H1 (cell line): ENCODE measurements around the gene SLC2A5. TPM values are rescaled to one million over a fixed set of nuclear protein-coding genes. Genes with fewer than 3 reads are reported as not detected.

Experiments used
- CTCF ChIA-PET: fragments of 300-600 bp; sonication (Branson Sonifier 250); formaldehyde crosslinking; loops from one replicate; lab custom pipeline; 2021; ENCODE audit not compliant: partially characterized antibody; lab: Charles Lee
- POLR2A ChIA-PET: fragments of 300-600 bp; sonication (Branson Sonifier 250); formaldehyde crosslinking; loops from one replicate; lab custom pipeline; 2021; ENCODE audit warnings: inconsistent platforms; ENCODE audit not compliant: partially characterized antibody; lab: Charles Lee
- DNase-seq, 2 experiments: peaks; one replicate each; pipeline versions ENCODE4 v3.0.0 to v3.0.0-alpha.2; 2010 to 2022; ENCODE audit warnings: low spot score in 2 of 2, low read depth in 1 of 2, mixed read lengths in 1 of 2
- FAIRE-seq: peaks from 2 replicates; lab custom pipeline; 2011; peaks lifted over from hg19 to GRCh38; lab: Jason Lieb, UNC
- H2AFZ ChIP-seq: 2 replicates; pipeline ENCODE4 v1.8.1; 2012; ENCODE audit warnings: low read length, inconsistent platforms
- H2AK5ac ChIP-seq: 2 replicates; pipeline ENCODE4 v1.6.1; 2013; ENCODE audit warnings: low read depth, low read length
- H2BK120ac ChIP-seq: replicated peaks from 2 replicates; pipeline ENCODE3; 2013; ENCODE audit warnings: low read depth, low read length, inconsistent platforms
- H2BK12ac ChIP-seq: 2 replicates; pipeline ENCODE4 v1.6.1; 2013; ENCODE audit warnings: low read depth, low read length
- H2BK15ac ChIP-seq: 2 replicates; pipeline ENCODE4 v1.6.1; 2013; ENCODE audit warnings: low read length
- H2BK20ac ChIP-seq: 2 replicates; pipeline ENCODE4 v1.6.1; 2013; ENCODE audit warnings: low read length
- H2BK5ac ChIP-seq: 2 replicates; pipeline ENCODE4 v1.6.1; 2013; ENCODE audit warnings: low read depth, low read length
- H3K14ac ChIP-seq: 2 replicates; pipeline ENCODE4 v1.6.1; 2013; ENCODE audit warnings: inconsistent platforms; ENCODE audit not compliant: insufficient read length
- H3K18ac ChIP-seq: 2 replicates; pipeline ENCODE4 v1.6.1; 2013; ENCODE audit warnings: low read length; ENCODE audit errors: extremely low read depth
- H3K23ac ChIP-seq: 2 replicates; pipeline ENCODE4 v1.6.1; 2013; ENCODE audit warnings: inconsistent platforms; ENCODE audit not compliant: insufficient read length
- H3K23me2 ChIP-seq: 2 replicates; pipeline ENCODE4 v1.6.1; 2013; ENCODE audit warnings: low read depth, low read length
- H3K27ac ChIP-seq: 2 replicates; pipeline ENCODE4 v1.6.1; 2011; ENCODE audit warnings: low read depth, low read length, inconsistent platforms
- H3K27me3 ChIP-seq, 4 experiments: replicated peaks in 1 of 4; 1 replicate in 1 of 4; 2 replicates in 3 of 4; pipeline versions ENCODE4 v1.6.1 to v1.8.1; 2011 to 2013; ENCODE audit warnings: low read length in 3 of 4, mild to moderate bottlenecking in 3 of 4, inconsistent platforms in 2 of 4, mixed read lengths in 2 of 4, moderate library complexity in 1 of 4; ENCODE audit not compliant: control insufficient read depth in 3 of 4, insufficient read depth in 3 of 4; ENCODE audit errors: extremely low read depth in 1 of 4
- H3K36me3 ChIP-seq, 4 experiments: 2 replicates each; pipeline versions ENCODE4 v1.6.1 to v1.8.1; 2011 to 2013; ENCODE audit warnings: mild to moderate bottlenecking in 4 of 4, low read length in 3 of 4, moderate library complexity in 2 of 4, control low read depth in 1 of 4, inconsistent platforms in 1 of 4; ENCODE audit not compliant: insufficient read depth in 4 of 4, control insufficient read depth in 2 of 4
- H3K4ac ChIP-seq: replicated peaks from 2 replicates; pipeline ENCODE3; 2013; ENCODE audit warnings: low read length, low read depth, mixed read lengths, inconsistent platforms; ENCODE audit not compliant: insufficient read length
- H3K4me1 ChIP-seq, 4 experiments: replicated peaks in 1 of 4; 1 replicate in 1 of 4; 2 replicates in 3 of 4; pipeline versions ENCODE4 v1.6.1 to v1.8.1; 2011 to 2013; ENCODE audit warnings: low read length in 3 of 4, inconsistent platforms in 2 of 4, mixed read lengths in 1 of 4; ENCODE audit not compliant: insufficient read depth in 4 of 4, control insufficient read depth in 3 of 4
- H3K4me2 ChIP-seq, 2 experiments: 2 replicates each; pipeline versions ENCODE4 v1.6.1 to v1.8.1; 2011 to 2013; ENCODE audit warnings: low read depth in 2 of 2, low read length in 2 of 2, control low read depth in 1 of 2, inconsistent platforms in 1 of 2, mild to moderate bottlenecking in 1 of 2; ENCODE audit not compliant: insufficient read depth in 1 of 2
- H3K4me3 ChIP-seq, 4 experiments: fragments of 200-600, 300-600 bp in 1 of 4; sonication (generic), shearing (Covaris generic), sonication (Bioruptor Twin) in 1 of 4; 2 replicates each; pipeline versions ENCODE4 v1.5.1 to v1.8.1; 2011 to 2016; ENCODE audit warnings: low read length in 4 of 4, low read depth in 3 of 4, control low read depth in 2 of 4, inconsistent platforms in 2 of 4, mild to moderate bottlenecking in 2 of 4, mixed read lengths in 1 of 4, moderate library complexity in 1 of 4; ENCODE audit not compliant: insufficient read depth in 2 of 4; ENCODE audit errors: extremely low read depth in 1 of 4
- H3K56ac ChIP-seq: replicated peaks from 2 replicates; pipeline ENCODE3; 2013; ENCODE audit warnings: low read depth, mild to moderate bottlenecking, mixed read lengths, low read length, inconsistent platforms; ENCODE audit not compliant: insufficient read length
- H3K79me1 ChIP-seq: 2 replicates; pipeline ENCODE4 v1.6.1; 2013; ENCODE audit warnings: low read depth, low read length, control low read depth
- H3K79me2 ChIP-seq, 2 experiments: 2 replicates each; pipeline versions ENCODE4 v1.6.1 to v1.8.1; 2012 to 2013; ENCODE audit warnings: low read length in 2 of 2, mild to moderate bottlenecking in 2 of 2, inconsistent platforms in 1 of 2; ENCODE audit not compliant: insufficient read depth in 2 of 2, control insufficient read depth in 1 of 2
- H3K9ac ChIP-seq, 4 experiments: replicated peaks in 1 of 4; 1 replicate in 1 of 4; 2 replicates in 3 of 4; pipeline versions ENCODE4 v1.6.1 to v1.8.1; 2011 to 2013; ENCODE audit warnings: low read depth in 3 of 4, low read length in 3 of 4, control low read depth in 2 of 4, mild to moderate bottlenecking in 2 of 4, moderate library complexity in 2 of 4, inconsistent platforms in 1 of 4; ENCODE audit errors: extremely low read depth in 1 of 4
- H3K9me3 ChIP-seq, 2 experiments: 2 replicates each; pipeline versions ENCODE4 v1.6.1 to v1.8.1; 2012 to 2013; ENCODE audit warnings: mild to moderate bottlenecking in 2 of 2, moderate library complexity in 2 of 2, control low read depth in 1 of 2, inconsistent platforms in 1 of 2, low read depth in 1 of 2, low read length in 1 of 2, mixed read lengths in 1 of 2; ENCODE audit not compliant: insufficient read depth in 2 of 2
- H4K20me1 ChIP-seq, 2 experiments: replicated peaks in 1 of 2; 2 replicates each; pipeline versions ENCODE3 to v1.8.1; 2011 to 2013; ENCODE audit warnings: inconsistent platforms in 2 of 2, low read length in 2 of 2, mild to moderate bottlenecking in 1 of 2; ENCODE audit not compliant: insufficient read depth in 2 of 2, control insufficient read depth in 1 of 2
- H4K5ac ChIP-seq: 2 replicates; pipeline ENCODE4 v1.6.1; 2013; ENCODE audit warnings: low read length, low read depth, mixed read lengths, inconsistent platforms; ENCODE audit not compliant: insufficient read length
- H4K8ac ChIP-seq: 2 replicates; pipeline ENCODE4 v1.8.0; 2013; ENCODE audit warnings: mild to moderate bottlenecking, moderate library complexity, low read length, inconsistent platforms; ENCODE audit not compliant: insufficient read depth; ENCODE audit errors: extremely low read depth
- H4K91ac ChIP-seq: replicated peaks from 2 replicates; pipeline ENCODE3; 2013; ENCODE audit warnings: low read length, mixed read lengths, inconsistent platforms; ENCODE audit not compliant: insufficient read length
- BRCA1 ChIP-seq: IDR thresholded peaks from 2 replicates; pipeline ENCODE4 v1.6.1; 2012; ENCODE audit warnings: low read depth, low read length, improper control_type of control experiment
- CREB1 ChIP-seq: IDR thresholded peaks from 2 replicates; pipeline ENCODE4 v1.6.1; 2012; ENCODE audit warnings: inconsistent platforms
- EP300 ChIP-seq, 2 experiments: IDR thresholded peaks; 1 replicate in 1 of 2; 2 replicates in 1 of 2; pipeline ENCODE4 v1.6.1; 2011 to 2012; ENCODE audit warnings: low read depth in 2 of 2, low read length in 2 of 2, mild to moderate bottlenecking in 2 of 2, borderline replicate concordance in 1 of 2, inconsistent platforms in 1 of 2, moderate library complexity in 1 of 2
- NRF1 ChIP-seq: IDR thresholded peaks from 2 replicates; pipeline ENCODE4 v1.6.1; 2011; ENCODE audit warnings: mild to moderate bottlenecking, low read depth, low read length, improper control_type of control experiment
- POU5F1 ChIP-seq: IDR thresholded peaks from 2 replicates; pipeline ENCODE4 v1.6.1; 2011; ENCODE audit warnings: low read depth, mild to moderate bottlenecking, low read length, moderate library complexity
- RBBP5 ChIP-seq: IDR thresholded peaks from 2 replicates; pipeline ENCODE4 v1.7.1; 2012; ENCODE audit warnings: low read depth, mild to moderate bottlenecking, inconsistent platforms, low read length, moderate library complexity, borderline replicate concordance
- SAP30 ChIP-seq: fragments of 300-600 bp; sonication (generic); IDR thresholded peaks from 2 replicates; pipeline ENCODE4 v1.7.1; 2012; ENCODE audit warnings: low read length, moderate library complexity, mild to moderate bottlenecking, inconsistent platforms; ENCODE audit not compliant: insufficient read depth, insufficient replicate concordance
- SP4 ChIP-seq: IDR thresholded peaks from 2 replicates; pipeline ENCODE4 v1.6.1; 2012; ENCODE audit warnings: low read length, inconsistent platforms
- TAF7 ChIP-seq: optimal IDR thresholded peaks from 2 replicates; pipeline ENCODE3; 2011; ENCODE audit warnings: low read depth, mild to moderate bottlenecking, inconsistent platforms, low read length, moderate library complexity, borderline replicate concordance
- WGBS, 2 experiments: shearing (Covaris generic) in 1 of 2; methylation state at CpG; one replicate each; pipeline versions ENCODE4 v1.1.6 to v1.1.7; 2013 to 2015; ENCODE audit warnings: low lambda C conversion rate in 2 of 2, mixed read lengths in 2 of 2, inconsistent platforms in 1 of 2, low coverage in 1 of 2, missing lambda C conversion rate in 1 of 2; ENCODE audit not compliant: insufficient replicate concordance in 2 of 2, insufficient coverage in 1 of 2, insufficient read length in 1 of 2; ENCODE audit errors: extremely low coverage in 1 of 2, missing lambda C conversion rate in 1 of 2; 5-methylcytosine and 5-hydroxymethylcytosine counted together
- polyA plus RNA-seq, 7 experiments: library from polyadenylated mRNA; depleted of rRNA in 3 of 7; stranded (reverse) in 5 of 7; unstranded in 2 of 7; fragments of >200 nt in 5 of 7; fragments of 200-250 nt in 2 of 7; gene quantifications; 1 replicate in 5 of 7; 2 replicates in 1 of 7; 4 replicates in 1 of 7; pipeline versions ENCODE4 v1.2.1 to v1.2.3, GENCODE V29; 2011 to 2013; ENCODE audit warnings: missing spikeins in 2 of 7, mixed read lengths in 2 of 7
- total RNA-seq: library from RNA; stranded (reverse); fragmentation: NEBNext Ultra II Directional; extraction: Animal tissue kit (Norgen Biotek cat#: 25700); gene quantifications from 2 replicates; pipeline ENCODE4 v1.2.1, GENCODE V29; 2021

Gene SLC2A5
- total and polyA plus RNA-seq, 2 of the 8 experiments (the other 6 are each of a cell fraction or from before 2014, with no cell fraction given), result 0.12 TPM; not detected in 1

- CTCF ChIA-PET, result interaction anchor here (0.6 to 3.6 kb wide), 42 partner anchors 10 to 1246 kb away, joined by 3 to 38 read pairs (median 4); partner anchors contain the start of genes GPR157 and H6PD
- Histone ChIP-seq H2BK120ac (no peak overlapping the region), H3K23me2 (no peaks in the 10 kb centered on the region), H2AFZ (no peak overlapping the region), H4K20me1 (peaks cover 0 to 4% of the 10 kb centered on the region in 2 experiments), H3K4me3 (no peak overlapping the region), H4K91ac (peak overlapping the region; percentile 27), H2AK5ac (no peak overlapping the region), H3K36me3 (no peaks in the 10 kb centered on the region), H3K4ac (no peak overlapping the region), H3K9ac (no peak overlapping the region)
- FAIRE-seq, result no peak
- POLR2A ChIA-PET, result interaction anchor here (1.0 to 1.1 kb wide), 2 partner anchors 18 to 102 kb away, joined by 3 read pairs; no protein-coding TSS in a partner anchor
- TF ChIP-seq CREB1 (no peak), NRF1 (no peak), RBBP5 (no peak), SP4 (no peak), BRCA1 (no peak), EP300 (IDR thresholded peaks at IDR 0.05; ENCODE audit: borderline replicate concordance in 1 of 2, low read depth in 2 of 2, low read length in 2 of 2) (no peak), POU5F1 (no peak), SAP30 (no peak), TAF7 (no peak)
- TF ChIP-seq, all 59 proteins: peak for 0
- Histone ChIP-seq H2BK20ac (no peak overlapping the region), H2BK12ac (no peak overlapping the region), H3K23ac (no peak overlapping the region), H3K27me3 (no peaks in the 10 kb centered on the region), H3K4me2 (no peak overlapping the region), H3K9me3 (no peaks in the 10 kb centered on the region), H3K18ac (no peak overlapping the region), H3K4me1 (no peaks in the 10 kb centered on the region; a peak in 2 of 7 replicates), H2BK5ac (no peak overlapping the region), H3K79me2 (no peaks in the 10 kb centered on the region), H4K5ac (no peak overlapping the region), H3K79me1 (no peaks in the 10 kb centered on the region), H3K56ac (no peak overlapping the region), H2BK15ac (no peak overlapping the region), H3K14ac (no peak overlapping the region), H4K8ac (no peak overlapping the region), H3K27ac (no peak overlapping the region)
- 91% methylated on average over 13 of the region's 13 CpGs; no CpG with 5 or more reads in 1 of the 2 experiments for WGBS, 2 experiments
- DNase-seq, result no peak
Observed at GRCh38 chr1:9111357-9111691, 41.9 kb upstream of the SLC2A5 start.
